GM12872 (cell line): ENCODE results near the gene ACBD6.

Experiments
- CTCF ChIP-seq: IDR thresholded peaks from 3 replicates; pipeline ENCODE4 v1.5.1; 2011; ENCODE audit warnings: low read depth, mild to moderate bottlenecking, low read length, moderate library complexity; ENCODE audit not compliant: insufficient read depth

The ACBD6 gene

GRCh38 chr1:180402551-180402950, 99.8 kb downstream of the ACBD6 start:
- TF ChIP-seq CTCF: no peak

GRCh38 chr1:180402001-180402400, 100.4 kb downstream of the ACBD6 start:
- TF ChIP-seq CTCF: no peak

- no peak for TF ChIP-seq CTCF
Measured at GRCh38 chr1:180397175-180397574, 105.2 kb downstream of the ACBD6 start.

GRCh38 chr1:180392427-180393145, 109.8 kb downstream of the ACBD6 start:
- no peak for TF ChIP-seq CTCF

- no peak for TF ChIP-seq CTCF
Measured at GRCh38 chr1:180392020-180392419, 110.4 kb downstream of the ACBD6 start.

GRCh38 chr1:180387413-180387812, 115.0 kb downstream of the ACBD6 start:
- TF ChIP-seq CTCF: no peak

- TF ChIP-seq CTCF: no peak
Measured at GRCh38 chr1:180386745-180387367, 115.5 kb downstream of the ACBD6 start.
